ENCODE measurements around the gene NLGN4Y. TPM values are rescaled to one million over a fixed set of nuclear protein-coding genes. Genes with fewer than 3 reads are reported as not detected.

Gene NLGN4Y
- total RNA-seq, 1 experiment from 2014 or later = not detected

- no TSS peak for BruUV-seq (replicated peaks)
- H3K9me3 ChIP-seq (ENCODE audit: control insufficient read depth, insufficient read depth, low read depth, low read length) = no peaks in the 10 kb centered on the region
- in situ Hi-C loops (cut with HindIII; ENCODE audit: low pct_unique_long_range_greater_than_20kb, low sequenced_read_pairs) = no loop called here
These were observed 4.0 kb downstream of the NLGN4Y start for GRCh38 chrY:14528361-14528760.

GRCh38 chrY:14536703-14537102 lies 12.4 kb downstream of the NLGN4Y start:
- no peak overlapping the region for H3K4me3 ChIP-seq (ENCODE audit: low read depth in 2 of 2, low read length in 2 of 2)
- ATAC-seq = no peak
- H3K27ac ChIP-seq (ENCODE audit: low read length) = no peak overlapping the region
- CTCF ChIA-PET = no interaction called here
- intact Hi-C loops (cut with micrococcal nuclease; ENCODE audit: unreplicated experiment) = no loop called here
- no peak for TF ChIP-seq SIN3A (IDR thresholded peaks at IDR 0.05; ENCODE audit: borderline replicate concordance, insufficient read depth, low read depth, low read length)
- no peaks in the 10 kb centered on the region for H3K27me3 ChIP-seq (ENCODE audit: control insufficient read depth, insufficient read depth, low read length)
- DNase-seq (ENCODE audit: low read depth, low spot score) = no peak
- no TSS peak for BruUV-seq (replicated peaks)
- POLR2A ChIA-PET = no interaction called here
- H3K9me3 ChIP-seq (ENCODE audit: control insufficient read depth, insufficient read depth, low read depth, low read length) = no peaks in the 10 kb centered on the region
- in situ Hi-C loops (cut with HindIII; ENCODE audit: low pct_unique_long_range_greater_than_20kb, low sequenced_read_pairs) = no loop called here
- no peaks in the 10 kb centered on the region for H3K4me1 ChIP-seq (ENCODE audit: control insufficient read depth, insufficient read depth, low read length)
- no peaks in the 10 kb centered on the region for H3K36me3 ChIP-seq (ENCODE audit: control insufficient read depth, insufficient read depth, low read length)

More at GRCh38 chrY:14528361-14528760, 4.0 kb downstream of the NLGN4Y start:
- POLR2A ChIA-PET = no interaction called here
- ATAC-seq = no peak
- H3K27ac ChIP-seq (ENCODE audit: low read length) = no peak overlapping the region
- H3K36me3 ChIP-seq (ENCODE audit: control insufficient read depth, insufficient read depth, low read length) = no peaks in the 10 kb centered on the region
- H3K27me3 ChIP-seq (ENCODE audit: control insufficient read depth, insufficient read depth, low read length) = no peaks in the 10 kb centered on the region
- H3K4me1 ChIP-seq (ENCODE audit: control insufficient read depth, insufficient read depth, low read length) = no peaks in the 10 kb centered on the region
- no peak overlapping the region for H3K4me3 ChIP-seq (ENCODE audit: low read depth in 2 of 2, low read length in 2 of 2)
- CTCF ChIA-PET = no interaction called here
- TF ChIP-seq REST (IDR thresholded peaks at IDR 0.05; ENCODE audit: insufficient read depth in 1 of 2, low read depth in 2 of 2, low read length in 1 of 2) (no peak), CTCF (IDR thresholded peaks at IDR 0.05) (no peak), POLR2AphosphoS5 (IDR thresholded peaks at IDR 0.05; ENCODE audit: low read depth, low read length) (no peak), TCF7L2 (IDR thresholded peaks at IDR 0.05; ENCODE audit: low read depth, low read length) (no peak), SIN3A (IDR thresholded peaks at IDR 0.05; ENCODE audit: borderline replicate concordance, insufficient read depth, low read depth, low read length) (no peak)
- intact Hi-C loops (cut with micrococcal nuclease; ENCODE audit: unreplicated experiment) = no loop called here
- DNase-seq (ENCODE audit: low read depth, low spot score) = no peak

GRCh38 chrY:14543506-14543905 lies 19.2 kb downstream of the NLGN4Y start:
- POLR2A ChIA-PET = no interaction called here
- in situ Hi-C loops (cut with HindIII; ENCODE audit: low pct_unique_long_range_greater_than_20kb, low sequenced_read_pairs) (no loop called here), intact Hi-C loops (cut with micrococcal nuclease; ENCODE audit: unreplicated experiment) (no loop called here)
- TF ChIP-seq CTCF (IDR thresholded peaks at IDR 0.05) = no peak
- TF ChIP-seq SIN3A (IDR thresholded peaks at IDR 0.05; ENCODE audit: borderline replicate concordance, insufficient read depth, low read depth, low read length) = no peak
- no peak for TF ChIP-seq POLR2AphosphoS5 (IDR thresholded peaks at IDR 0.05; ENCODE audit: low read depth, low read length)
- TF ChIP-seq TCF7L2 (IDR thresholded peaks at IDR 0.05; ENCODE audit: low read depth, low read length) = no peak
- TF ChIP-seq REST (IDR thresholded peaks at IDR 0.05; ENCODE audit: insufficient read depth in 1 of 2, low read depth in 2 of 2, low read length in 1 of 2) = no peak
- DNase-seq (ENCODE audit: low read depth, low spot score) (no peak), ATAC-seq (no peak)
- CTCF ChIA-PET = no interaction called here
- no peaks in the 10 kb centered on the region for H3K9me3 ChIP-seq (ENCODE audit: control insufficient read depth, insufficient read depth, low read depth, low read length)
- no peaks in the 10 kb centered on the region for H3K36me3 ChIP-seq (ENCODE audit: control insufficient read depth, insufficient read depth, low read length)
- no TSS peak for BruUV-seq (replicated peaks)
- no peaks in the 10 kb centered on the region for H3K4me1 ChIP-seq (ENCODE audit: control insufficient read depth, insufficient read depth, low read length)
- H3K27ac ChIP-seq (ENCODE audit: low read length) = no peak overlapping the region
- no peaks in the 10 kb centered on the region for H3K27me3 ChIP-seq (ENCODE audit: control insufficient read depth, insufficient read depth, low read length)
- H3K4me3 ChIP-seq (ENCODE audit: low read depth in 2 of 2, low read length in 2 of 2) = no peak overlapping the region
